Mesenchymal stem cell (in vitro differentiated cells and primary cell): ENCODE data around the gene SLC39A9.

Experiments
- DNase-seq: peaks from one replicate; pipeline ENCODE4 v3.0.0-alpha.2; 2013
- H2AFZ ChIP-seq: one replicate; pipeline ENCODE4 v1.6.1; 2013; ENCODE audit warnings: low read depth, mild to moderate bottlenecking, control low read depth, inconsistent platforms, low read length, moderate library complexity
- H2AK5ac ChIP-seq: 2 replicates; pipeline ENCODE4 v1.6.1; 2013; ENCODE audit warnings: low read length, moderate library complexity, mild to moderate bottlenecking, inconsistent platforms; ENCODE audit not compliant: severe bottlenecking
- H2BK120ac ChIP-seq: one replicate; pipeline ENCODE4 v1.6.1; 2013; ENCODE audit warnings: low read depth, mild to moderate bottlenecking, inconsistent platforms, low read length, moderate library complexity
- H2BK12ac ChIP-seq, 2 experiments: one replicate each; pipeline ENCODE4 v1.6.1; 2013; ENCODE audit warnings: inconsistent platforms in 2 of 2, low read length in 2 of 2, mild to moderate bottlenecking in 2 of 2, moderate library complexity in 2 of 2, control low read depth in 1 of 2
- H2BK15ac ChIP-seq: one replicate; pipeline ENCODE4 v1.6.1; 2013; ENCODE audit warnings: mild to moderate bottlenecking, low read depth, inconsistent platforms; ENCODE audit not compliant: poor library complexity, severe bottlenecking
- H2BK5ac ChIP-seq: 2 replicates; pipeline ENCODE4 v1.6.1; 2013; ENCODE audit warnings: low read depth, mild to moderate bottlenecking, low read length, control low read depth, inconsistent platforms; ENCODE audit not compliant: poor library complexity, severe bottlenecking
- H3K14ac ChIP-seq, 2 experiments: one replicate each; pipeline ENCODE4 v1.6.1; 2013; ENCODE audit warnings: inconsistent platforms in 2 of 2, low read length in 2 of 2, control low read depth in 1 of 2, mild to moderate bottlenecking in 1 of 2, moderate library complexity in 1 of 2
- H3K18ac ChIP-seq, 2 experiments: one replicate each; pipeline ENCODE4 v1.6.1; 2013; ENCODE audit warnings: inconsistent platforms in 2 of 2, low read length in 2 of 2, control low read depth in 1 of 2, low read depth in 1 of 2, mild to moderate bottlenecking in 1 of 2
- H3K23ac ChIP-seq, 2 experiments: one replicate each; pipeline ENCODE4 v1.6.1; 2013; ENCODE audit warnings: inconsistent platforms in 2 of 2, low read length in 2 of 2, mild to moderate bottlenecking in 2 of 2, moderate library complexity in 2 of 2, control low read depth in 1 of 2
- H3K27ac ChIP-seq: 2 replicates; pipeline ENCODE4 v1.5.1; 2013; ENCODE audit warnings: mild to moderate bottlenecking, moderate library complexity, low read length, control low read depth, inconsistent platforms; ENCODE audit not compliant: poor library complexity, severe bottlenecking
- H3K27me3 ChIP-seq, 2 experiments: 2 replicates each; pipeline versions ENCODE4 v1.6.1 to v1.7.0; 2013; ENCODE audit warnings: low read length in 2 of 2, mild to moderate bottlenecking in 2 of 2, moderate library complexity in 2 of 2, control low read depth in 1 of 2, inconsistent platforms in 1 of 2; ENCODE audit not compliant: control insufficient read depth in 1 of 2, insufficient read depth in 1 of 2
- H3K36me3 ChIP-seq, 2 experiments: 2 replicates each; pipeline versions ENCODE4 v1.6.1 to v1.7.0; 2013; ENCODE audit warnings: low read length in 2 of 2, control low read depth in 1 of 2, inconsistent platforms in 1 of 2, low read depth in 1 of 2, mild to moderate bottlenecking in 1 of 2; ENCODE audit not compliant: insufficient read depth in 2 of 2, control insufficient read depth in 1 of 2
- H3K4ac ChIP-seq, 2 experiments: one replicate each; pipeline ENCODE4 v1.6.1; 2013; ENCODE audit warnings: inconsistent platforms in 2 of 2, low read length in 2 of 2, mild to moderate bottlenecking in 2 of 2, moderate library complexity in 2 of 2, control low read depth in 1 of 2, low read depth in 1 of 2
- H3K4me1 ChIP-seq: 2 replicates; pipeline ENCODE4 v1.6.1; 2013; ENCODE audit warnings: low read depth, low read length, control low read depth; ENCODE audit not compliant: control insufficient read depth, insufficient read depth
- H3K4me2 ChIP-seq: 2 replicates; pipeline ENCODE4 v1.6.1; 2013; ENCODE audit warnings: low read length, mild to moderate bottlenecking, inconsistent platforms; ENCODE audit not compliant: poor library complexity, severe bottlenecking
- H3K4me3 ChIP-seq, 2 experiments: 2 replicates each; pipeline versions ENCODE4 v1.5.1 to v1.7.0; 2013; ENCODE audit warnings: low read length in 2 of 2, mild to moderate bottlenecking in 2 of 2, control low read depth in 1 of 2, low read depth in 1 of 2; ENCODE audit not compliant: insufficient read depth in 1 of 2
- H3K79me1 ChIP-seq: replicated peaks from 2 replicates; pipeline ENCODE4 v1.6.1; 2013; ENCODE audit warnings: mild to moderate bottlenecking, control low read depth, low read length, inconsistent platforms; ENCODE audit not compliant: poor library complexity, severe bottlenecking
- H3K9ac ChIP-seq: 2 replicates; pipeline ENCODE4 v1.7.0; 2013; ENCODE audit warnings: mild to moderate bottlenecking, low read length, moderate library complexity
- H3K9me3 ChIP-seq: 2 replicates; pipeline ENCODE4 v1.7.0; 2013; ENCODE audit warnings: mild to moderate bottlenecking, low read length; ENCODE audit not compliant: control insufficient read depth
- H4K8ac ChIP-seq: one replicate; pipeline ENCODE4 v1.6.1; 2013; ENCODE audit warnings: inconsistent platforms, mild to moderate bottlenecking, low read length, moderate library complexity
- H4K91ac ChIP-seq: one replicate; pipeline ENCODE4 v1.6.1; 2013; ENCODE audit warnings: mild to moderate bottlenecking, low read length, inconsistent platforms
- WGBS: methylation state at CpG from one replicate; pipeline ENCODE4 v1.1.7; 2013; ENCODE audit warnings: mixed read lengths; 5-methylcytosine and 5-hydroxymethylcytosine counted together

Gene SLC39A9

DNA sequence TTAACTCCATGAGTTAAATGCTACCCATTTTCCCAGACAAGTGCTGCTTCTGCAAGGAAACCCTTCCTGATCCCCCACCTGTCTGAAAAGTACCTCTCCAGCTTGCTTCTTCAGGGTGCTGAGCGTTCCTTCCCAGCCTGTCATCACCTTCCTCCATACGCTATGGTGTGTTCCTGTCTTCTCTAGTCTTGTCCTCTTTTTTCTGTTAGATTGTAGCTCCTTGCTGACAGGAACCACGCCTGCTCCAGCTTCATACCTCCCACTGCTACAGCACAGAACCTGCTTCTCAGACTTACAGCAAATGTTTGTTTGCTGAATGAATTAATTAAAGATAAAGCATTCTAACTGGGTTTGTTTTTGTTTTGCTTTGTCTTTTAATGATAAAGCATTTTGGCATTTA lies 39.5 kb upstream of the SLC39A9 start:
- H2BK5ac ChIP-seq: no peak overlapping the region
- H3K79me1 ChIP-seq: no peaks in the 10 kb centered on the region
- H3K27me3 ChIP-seq: peaks cover 0 to 35% of the 10 kb centered on the region in 2 experiments
- H3K4me1 ChIP-seq: peaks cover 13% of the 10 kb centered on the region
- no peak overlapping the region for H2AFZ ChIP-seq
- no peak overlapping the region for H3K27ac ChIP-seq
- H3K18ac ChIP-seq: no peak overlapping the region
- no peak overlapping the region for H3K9ac ChIP-seq
- H4K8ac ChIP-seq: no peak overlapping the region
- H3K36me3 ChIP-seq: no peaks in the 10 kb centered on the region
- DNase-seq: no peak
- H3K4me3 ChIP-seq: no peak overlapping the region
- no peaks in the 10 kb centered on the region for H3K9me3 ChIP-seq
- no peak overlapping the region for H4K91ac ChIP-seq
- H3K4me2 ChIP-seq: no peak overlapping the region
- no peak overlapping the region for H2BK120ac ChIP-seq
- no peak overlapping the region for H3K23ac ChIP-seq
- no peak overlapping the region for H2AK5ac ChIP-seq
- no peak overlapping the region for H2BK15ac ChIP-seq
- H3K4ac ChIP-seq: no peak overlapping the region
- 86% methylated on average over 3 of the region's 3 CpGs for WGBS
- no peak overlapping the region for H2BK12ac ChIP-seq
- H3K14ac ChIP-seq: no peak overlapping the region

DNA sequence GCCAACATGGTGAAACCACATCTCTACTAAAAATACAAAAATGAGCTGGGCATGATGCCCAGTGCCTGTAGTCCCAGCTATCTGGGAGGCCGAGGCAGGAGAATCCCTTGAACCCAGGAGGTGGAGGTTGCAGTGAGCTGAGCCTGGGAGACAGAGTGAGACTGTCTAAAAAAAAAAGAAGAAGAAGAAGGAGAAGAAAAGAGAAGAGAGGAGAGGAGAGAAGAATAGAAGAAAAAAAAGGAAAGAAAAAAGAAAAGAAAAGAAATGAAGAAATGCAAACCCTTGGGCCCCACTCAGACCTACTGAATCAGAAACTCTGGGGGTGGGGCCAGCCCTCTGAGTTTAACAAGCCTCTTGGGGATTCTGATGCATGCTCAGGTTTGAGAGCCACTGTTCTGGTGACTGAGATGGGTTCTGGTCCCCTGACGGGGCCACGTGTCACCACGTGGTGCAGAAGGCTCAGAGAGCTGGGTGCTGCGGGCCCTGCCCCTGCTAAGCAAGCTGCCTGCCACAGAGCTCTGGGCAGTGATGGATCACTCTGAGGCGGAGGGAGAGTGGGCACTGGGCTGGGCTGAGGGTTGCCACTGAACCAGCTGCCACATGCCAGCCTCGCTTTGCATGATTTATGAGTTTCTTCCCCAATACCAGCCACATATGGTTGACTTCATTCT lies 37.9 kb upstream of the SLC39A9 start:
- Histone ChIP-seq H3K27me3 (peaks cover 0 to 35% of the 10 kb centered on the region in 2 experiments), H3K4me3 (no peak overlapping the region), H3K18ac (no peak overlapping the region), H4K8ac (no peak overlapping the region), H2BK120ac (no peak overlapping the region), H2BK12ac (no peak overlapping the region), H3K4me2 (no peak overlapping the region), H3K23ac (no peak overlapping the region), H3K36me3 (no peaks in the 10 kb centered on the region), H3K14ac (no peak overlapping the region), H2BK5ac (no peak overlapping the region), H3K9me3 (no peaks in the 10 kb centered on the region), H3K4ac (no peak overlapping the region), H3K27ac (no peak overlapping the region), H3K4me1 (peaks cover 7% of the 10 kb centered on the region), H2BK15ac (no peak overlapping the region), H2AFZ (no peak overlapping the region), H3K9ac (no peak overlapping the region), H2AK5ac (no peak overlapping the region), H3K79me1 (no peaks in the 10 kb centered on the region), H4K91ac (no peak overlapping the region)
- no peak for DNase-seq
- WGBS: 86% methylated on average over 7 of the region's 7 CpGs

DNA sequence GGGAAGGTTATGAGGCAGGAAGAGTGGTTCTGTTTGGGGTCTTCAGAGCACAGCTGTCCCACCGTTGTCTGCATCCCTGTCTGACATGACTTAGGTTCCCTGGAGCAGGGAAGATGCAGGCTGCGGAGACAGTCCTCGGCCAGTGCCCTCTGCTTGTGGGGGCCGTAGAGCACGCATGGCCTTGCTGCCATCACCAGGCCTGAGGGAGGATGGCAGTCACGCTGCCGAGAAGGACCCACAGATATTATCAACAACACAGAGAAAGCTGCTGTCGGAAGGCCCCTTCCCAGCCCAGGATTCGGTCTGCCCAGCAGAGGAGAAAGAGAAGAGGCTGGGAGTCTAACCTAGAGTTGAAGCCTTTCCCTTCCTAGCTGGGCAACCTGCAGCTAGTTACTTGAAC lies 35.4 kb upstream of the SLC39A9 start:
- Histone ChIP-seq H3K9ac (peak overlapping the region; percentile 25), H2BK120ac (no peak overlapping the region), H3K23ac (no peak overlapping the region), H2AK5ac (no peak overlapping the region), H2BK5ac (no peak overlapping the region), H3K27ac (no peak overlapping the region), H3K14ac (no peak overlapping the region), H3K18ac (no peak overlapping the region), H3K36me3 (no peaks in the 10 kb centered on the region), H3K79me1 (no peaks in the 10 kb centered on the region), H3K4me3 (no peak overlapping the region), H2AFZ (no peak overlapping the region), H3K4me2 (no peak overlapping the region), H3K9me3 (no peaks in the 10 kb centered on the region), H4K91ac (no peak overlapping the region), H2BK12ac (no peak overlapping the region), H3K4me1 (peaks cover 2% of the 10 kb centered on the region), H2BK15ac (no peak overlapping the region), H3K27me3 (peaks cover 0 to 26% of the 10 kb centered on the region in 2 experiments), H3K4ac (no peak overlapping the region), H4K8ac (no peak overlapping the region)
- DNase-seq: peak; percentile 28
- 46% methylated on average over 7 of the region's 9 CpGs for WGBS

DNA sequence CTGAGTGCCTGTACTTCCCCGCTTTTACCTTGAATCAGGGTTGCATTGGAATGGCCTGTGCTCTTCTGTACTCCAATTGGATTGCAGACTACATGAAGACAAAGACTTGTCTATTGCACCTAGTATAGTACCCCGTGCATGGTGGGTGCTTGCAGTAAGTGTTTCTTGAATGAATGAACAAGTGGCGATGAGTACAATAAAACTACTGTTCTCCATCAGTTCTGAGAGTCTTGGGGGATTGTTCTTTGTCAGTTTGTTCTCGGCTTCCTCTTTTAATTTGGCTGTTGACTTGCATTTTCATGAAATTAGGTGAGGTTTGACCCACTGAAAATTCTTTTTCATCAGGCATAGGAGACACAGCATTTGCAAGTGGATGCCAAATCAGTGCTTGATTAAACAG lies 34.5 kb upstream of the SLC39A9 start:
- Histone ChIP-seq H3K27ac (no peak overlapping the region), H3K14ac (no peak overlapping the region), H3K4me3 (no peak overlapping the region), H3K36me3 (no peaks in the 10 kb centered on the region), H2AFZ (no peak overlapping the region), H3K4me2 (no peak overlapping the region), H2BK15ac (no peak overlapping the region), H3K79me1 (no peaks in the 10 kb centered on the region), H2BK12ac (no peak overlapping the region), H2BK5ac (no peak overlapping the region), H4K91ac (no peak overlapping the region), H3K23ac (no peak overlapping the region), H2AK5ac (no peak overlapping the region), H3K4me1 (peaks cover 2% of the 10 kb centered on the region), H4K8ac (no peak overlapping the region), H3K18ac (no peak overlapping the region), H3K4ac (no peak overlapping the region), H2BK120ac (no peak overlapping the region), H3K27me3 (peaks cover 0 to 18% of the 10 kb centered on the region in 2 experiments), H3K9ac (no peak overlapping the region), H3K9me3 (no peaks in the 10 kb centered on the region)
- DNase-seq: no peak
- 96% methylated on average over 4 of the region's 4 CpGs for WGBS
